Heart left ventricle (tissue), 13 donors: Measurements from ENCODE around the gene ARAP1.

ENCODE experiments used
- CTCF ChIP-seq, 12 donors: fragments of 200-600 bp; sonication (generic) in 4 of 12; IDR thresholded peaks; one replicate each; pipeline versions ENCODE4 v1.5.0 to v1.8.0; 2018 to 2022; ENCODE audit warnings: antibody characterized with exemption in 12 of 12, mild to moderate bottlenecking in 5 of 12
- POLR2A ChIP-seq, 2 donors: fragments of 450-650 bp; IDR thresholded peaks; one replicate each; pipeline ENCODE4 v1.6.1; 2017; ENCODE audit warnings: antibody characterized with exemption in 2 of 2, mild to moderate bottlenecking in 2 of 2, moderate library complexity in 2 of 2
- donor health status: ischemic (EF 13 %, LVEDD 7.1; RV severe dilation, severe dysfunction).
- donor health status: DM: no; HTN: yes; CAD: no.
- donor health status: DM: no; HTN: no; CAD: no.
- donor health status: ischemic (EF 25% LVEDD 6.9; RV normal size, moderate dysfunction).
- donor health status: ischemic (EF 25% LVEDD 5.7; RV mildly dilated, moderate dysfunction).
- donor health status: ischemic (EF 35%, LVEDD 5.7; RV mildly dilated, moderate dysfunction).
- donor health status: nonischemic (EF 11% LVEDD 7.7; RV severe dilation, severe dysfunction).
- donor health status: DM: yes; HTN: yes; CAD: no.
- donor health status: PGD.
- donor health status: ischemic (EF 29% LVEDD 5.4; RV normal size, mild dysfunction).
- donor health status: nonischemic (EF 23%, LVEDD 6.1; RV moderate dilation, normal function).

DNA sequence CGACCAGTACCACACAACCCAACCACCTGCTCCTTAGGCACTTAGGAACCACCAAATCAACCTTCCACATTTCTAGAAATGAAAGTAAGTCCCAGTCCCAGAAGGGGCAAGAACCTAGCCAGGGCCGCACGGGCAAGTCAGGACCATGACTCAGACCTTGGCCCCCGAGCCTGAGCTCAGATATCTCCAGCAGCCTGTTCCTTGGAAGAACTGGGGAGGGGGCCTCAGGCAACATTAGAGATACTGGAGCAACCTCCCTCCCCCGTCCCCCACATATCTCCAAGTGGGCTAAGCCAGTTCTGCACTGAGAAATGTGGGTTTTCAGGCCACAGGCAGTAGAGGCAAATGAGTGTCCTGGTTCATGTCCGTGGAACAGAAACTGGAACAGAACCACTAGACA lies 7.7 kb downstream of the ARAP1 start:
- TF ChIP-seq CTCF (IDR thresholded peaks at IDR 0.05) (no peak), POLR2A (IDR thresholded peaks at IDR 0.05) (no peak)
